Duodenal mucosa (tissue), 2 donors: ENCODE results near the gene ISL2.
A peak's percentile ranks its signal among the peaks of the same experiment; 100 is the strongest.

ENCODE experiments used
- H3K27ac ChIP-seq: one replicate; pipeline ENCODE4 v1.7.0; 2013; ENCODE audit warnings: low read depth, low read length
- H3K27me3 ChIP-seq, 2 donors: one replicate each; pipeline ENCODE4 v1.7.0; 2013; ENCODE audit warnings: low read length in 2 of 2, control low read depth in 1 of 2; ENCODE audit not compliant: insufficient read depth in 2 of 2, control insufficient read depth in 1 of 2
- H3K36me3 ChIP-seq, 2 donors: one replicate each; pipeline ENCODE4 v1.7.0; 2013; ENCODE audit warnings: low read length in 2 of 2, control low read depth in 1 of 2; ENCODE audit not compliant: insufficient read depth in 2 of 2, control insufficient read depth in 1 of 2
- H3K4me1 ChIP-seq, 2 donors: one replicate each; pipeline ENCODE4 v1.7.0; 2013; ENCODE audit warnings: low read length in 2 of 2, control low read depth in 1 of 2; ENCODE audit not compliant: insufficient read depth in 2 of 2, control insufficient read depth in 1 of 2
- H3K4me3 ChIP-seq, 2 donors: one replicate each; pipeline ENCODE4 v1.7.0; 2013; ENCODE audit warnings: low read length in 2 of 2, low read depth in 1 of 2
- H3K9ac ChIP-seq, 2 donors: one replicate each; pipeline ENCODE4 v1.7.0; 2013; ENCODE audit warnings: low read length in 2 of 2, low read depth in 1 of 2
- H3K9me3 ChIP-seq, 2 donors: one replicate each; pipeline ENCODE4 v1.7.0; 2013; ENCODE audit warnings: low read length in 2 of 2, control low read depth in 1 of 2; ENCODE audit not compliant: control insufficient read depth in 1 of 2

ISL2 gene

DNA sequence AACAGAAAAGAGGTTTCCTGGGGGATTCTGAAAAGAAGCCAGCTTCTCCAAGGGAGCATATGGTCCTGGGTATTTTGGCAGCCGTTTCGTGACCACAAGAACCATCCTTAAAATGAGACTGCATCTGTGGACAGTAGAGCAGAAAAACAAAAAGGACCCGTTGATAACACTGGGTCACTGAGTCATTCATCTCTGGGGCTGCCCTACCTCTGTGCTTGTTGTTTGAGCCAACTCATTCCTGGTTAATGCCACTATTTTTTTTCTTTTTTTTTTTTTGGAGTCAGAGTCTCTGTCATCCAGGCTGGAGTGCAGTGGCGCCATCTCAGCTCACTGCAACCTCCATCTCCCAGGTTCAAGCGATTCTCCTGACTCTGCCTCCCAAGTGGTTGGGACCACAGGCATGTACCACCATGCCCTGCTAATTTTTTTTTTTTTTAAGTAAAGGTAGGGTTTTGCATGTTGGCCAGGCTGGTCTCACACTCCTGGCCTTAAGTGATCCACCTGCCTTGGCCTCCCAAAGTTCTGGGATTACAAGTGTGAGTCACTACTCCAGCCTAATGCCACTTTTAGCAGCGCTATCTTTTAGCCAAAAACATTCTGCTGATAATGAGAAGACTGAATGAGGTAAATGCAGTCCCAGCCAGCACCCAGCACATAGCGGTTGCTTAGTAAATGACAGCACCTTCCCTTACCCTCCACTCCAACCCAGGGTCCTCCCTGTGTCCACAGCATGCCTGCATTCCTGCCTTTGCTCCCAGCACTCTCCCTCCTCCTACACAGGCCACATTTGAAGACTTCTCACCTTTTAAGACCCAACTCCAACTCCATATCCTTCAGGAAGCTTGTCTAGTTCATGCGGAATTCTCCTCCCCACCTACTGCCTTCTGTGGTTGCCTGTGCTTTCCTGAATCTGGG, 9.1 kb upstream of the ISL2 start:
- Histone ChIP-seq H3K27me3 (peaks cover 5 to 10% of the 10 kb centered on the region in 2 donors), H3K9ac (no peak overlapping the region), H3K4me1 (no peaks in the 10 kb centered on the region), H3K27ac (no peak overlapping the region), H3K4me3 (no peak overlapping the region), H3K36me3 (no peaks in the 10 kb centered on the region), H3K9me3 (no peaks in the 10 kb centered on the region)

DNA sequence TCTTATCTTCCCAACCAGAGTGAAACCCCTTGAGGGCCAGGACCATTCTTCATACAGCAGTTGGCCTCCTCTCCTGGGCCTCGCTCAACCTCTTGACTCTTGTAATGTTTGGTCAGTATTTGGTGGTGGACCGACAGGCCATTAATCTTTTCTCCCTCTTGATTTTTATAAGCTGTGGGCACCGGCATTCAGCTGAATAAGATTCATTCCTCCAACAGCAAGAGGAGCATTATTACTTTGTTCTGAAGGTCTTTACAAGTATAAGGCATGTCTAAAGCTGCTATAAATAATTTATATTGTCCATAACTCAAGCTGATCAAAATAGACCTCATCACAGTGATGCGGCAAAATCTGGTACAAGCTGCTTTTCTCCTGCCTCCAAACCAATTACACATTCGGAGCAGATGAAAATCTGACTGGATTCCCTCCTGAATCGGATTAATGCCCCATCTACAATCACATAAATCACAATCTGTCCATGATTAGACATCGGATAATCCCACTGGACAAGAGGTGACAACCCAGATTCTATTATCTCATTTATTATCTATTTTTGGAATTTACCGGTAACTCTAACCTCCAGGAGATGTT, 8.4 kb upstream of the ISL2 start:
- Histone ChIP-seq H3K4me3 (no peak overlapping the region), H3K36me3 (no peaks in the 10 kb centered on the region), H3K27ac (no peak overlapping the region), H3K9me3 (no peaks in the 10 kb centered on the region), H3K4me1 (no peaks in the 10 kb centered on the region), H3K9ac (no peak overlapping the region), H3K27me3 (peaks cover 8 to 11% of the 10 kb centered on the region in 2 donors)

DNA sequence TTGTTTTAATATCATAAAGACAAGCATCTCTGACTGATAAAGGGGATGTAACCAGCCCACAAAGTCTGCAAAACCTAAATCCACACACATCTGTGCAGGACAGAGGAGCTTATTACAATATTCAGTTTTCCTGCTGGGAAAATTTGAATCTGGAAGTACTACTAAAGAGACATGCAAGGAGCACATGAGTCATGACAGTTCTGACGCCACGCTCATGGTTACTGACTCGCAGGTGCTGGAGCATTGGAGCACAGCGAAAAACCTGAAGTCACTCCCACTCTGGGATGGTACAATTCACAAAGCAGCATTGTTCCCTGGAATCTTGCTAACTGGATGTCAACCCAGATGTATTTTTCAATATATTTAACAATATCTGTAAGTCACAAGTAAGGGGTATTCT, 7.6 kb upstream of the ISL2 start:
- no peak overlapping the region for H3K4me3 ChIP-seq
- H3K27ac ChIP-seq: no peak overlapping the region
- no peaks in the 10 kb centered on the region for H3K9me3 ChIP-seq
- no peaks in the 10 kb centered on the region for H3K4me1 ChIP-seq
- H3K36me3 ChIP-seq: no peaks in the 10 kb centered on the region
- no peak overlapping the region for H3K9ac ChIP-seq
- peaks cover 16 to 18% of the 10 kb centered on the region in 2 donors for H3K27me3 ChIP-seq

DNA sequence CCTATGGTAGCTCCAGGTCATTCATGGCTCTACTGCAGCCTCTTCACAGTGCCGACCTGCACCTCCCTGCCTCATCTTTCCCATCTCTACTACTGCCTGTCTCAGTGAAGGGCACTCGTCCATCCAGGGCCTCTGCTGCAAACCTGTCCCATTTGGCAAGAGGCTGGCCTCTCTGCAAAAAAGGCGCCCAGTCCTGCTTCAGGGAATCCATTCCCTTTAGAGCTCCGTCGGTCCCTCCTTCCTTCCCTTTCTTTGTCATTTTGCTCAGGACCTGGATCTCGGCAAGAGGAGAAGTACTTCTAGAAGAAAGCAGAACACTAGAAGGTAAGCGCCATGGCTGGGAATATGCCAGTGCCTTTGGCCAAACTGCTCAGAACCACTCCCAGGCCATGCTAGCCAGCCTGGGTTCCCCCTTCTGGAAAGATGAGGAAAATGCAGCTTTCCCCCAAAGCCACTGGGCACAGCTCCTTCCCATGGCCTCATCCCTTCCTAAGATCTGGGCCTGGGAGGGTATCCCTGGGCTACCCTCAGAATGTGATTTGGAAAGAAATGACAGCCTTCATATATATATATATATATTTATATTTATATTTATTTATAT, 6.4 kb upstream of the ISL2 start:
- Histone ChIP-seq H3K4me1 (peaks cover 0 to 2% of the 10 kb centered on the region in 2 donors), H3K9ac (no peak overlapping the region), H3K9me3 (no peaks in the 10 kb centered on the region), H3K4me3 (no peak overlapping the region), H3K36me3 (no peaks in the 10 kb centered on the region), H3K27me3 (peaks cover 25 to 29% of the 10 kb centered on the region in 2 donors), H3K27ac (no peak overlapping the region)

DNA sequence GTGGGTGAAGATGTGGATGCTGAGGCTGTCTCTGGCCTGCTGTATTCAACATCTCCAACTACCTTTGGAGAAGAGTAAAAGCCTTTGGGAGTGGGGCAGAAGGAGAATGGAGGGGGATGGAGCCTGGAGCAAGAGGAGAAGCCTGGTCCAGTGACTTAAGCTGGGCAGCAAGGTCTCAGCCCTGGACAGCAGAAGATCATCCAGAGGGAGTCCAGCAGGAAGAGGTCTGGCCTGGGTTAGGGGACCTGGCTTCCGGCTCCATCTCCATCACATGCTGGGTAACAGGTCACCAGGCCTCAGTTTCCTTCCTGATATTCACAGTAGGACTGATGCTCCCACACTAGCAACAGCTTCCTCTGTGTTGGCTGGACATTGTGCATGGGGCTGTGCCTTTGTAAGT, 3.8 kb upstream of the ISL2 start:
- Histone ChIP-seq H3K4me3 (no peak overlapping the region), H3K27ac (no peak overlapping the region), H3K9ac (no peak overlapping the region), H3K36me3 (no peaks in the 10 kb centered on the region), H3K27me3 (peaks cover 46 to 49% of the 10 kb centered on the region in 2 donors), H3K4me1 (peaks cover 9 to 26% of the 10 kb centered on the region in 2 donors), H3K9me3 (no peaks in the 10 kb centered on the region)

DNA sequence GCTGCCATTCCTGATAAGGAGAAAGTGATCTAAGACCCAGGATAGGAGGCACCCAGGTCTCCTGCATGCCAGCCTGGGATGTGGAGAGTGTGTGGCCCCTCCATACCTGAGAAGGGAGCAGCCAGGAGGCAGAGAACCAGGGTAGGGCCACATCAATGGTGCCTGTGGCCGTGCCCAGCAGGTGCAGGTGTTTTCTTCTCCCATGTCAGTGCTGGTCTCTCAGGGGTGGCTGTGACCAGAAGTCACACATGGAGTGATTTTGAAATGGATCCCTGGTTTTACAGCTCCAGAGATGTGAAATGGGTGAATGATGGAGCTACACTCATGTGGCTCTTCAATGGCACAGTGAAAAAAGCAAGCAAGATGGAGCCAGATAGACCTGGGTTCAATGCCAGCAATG, 3.3 kb upstream of the ISL2 start:
- H3K9ac ChIP-seq: no peak overlapping the region
- H3K27ac ChIP-seq: no peak overlapping the region
- H3K9me3 ChIP-seq: no peaks in the 10 kb centered on the region
- no peaks in the 10 kb centered on the region for H3K36me3 ChIP-seq
- H3K4me1 ChIP-seq: peaks cover 13 to 29% of the 10 kb centered on the region in 2 donors
- peaks cover 48 to 50% of the 10 kb centered on the region in 2 donors for H3K27me3 ChIP-seq
- no peak overlapping the region for H3K4me3 ChIP-seq

DNA sequence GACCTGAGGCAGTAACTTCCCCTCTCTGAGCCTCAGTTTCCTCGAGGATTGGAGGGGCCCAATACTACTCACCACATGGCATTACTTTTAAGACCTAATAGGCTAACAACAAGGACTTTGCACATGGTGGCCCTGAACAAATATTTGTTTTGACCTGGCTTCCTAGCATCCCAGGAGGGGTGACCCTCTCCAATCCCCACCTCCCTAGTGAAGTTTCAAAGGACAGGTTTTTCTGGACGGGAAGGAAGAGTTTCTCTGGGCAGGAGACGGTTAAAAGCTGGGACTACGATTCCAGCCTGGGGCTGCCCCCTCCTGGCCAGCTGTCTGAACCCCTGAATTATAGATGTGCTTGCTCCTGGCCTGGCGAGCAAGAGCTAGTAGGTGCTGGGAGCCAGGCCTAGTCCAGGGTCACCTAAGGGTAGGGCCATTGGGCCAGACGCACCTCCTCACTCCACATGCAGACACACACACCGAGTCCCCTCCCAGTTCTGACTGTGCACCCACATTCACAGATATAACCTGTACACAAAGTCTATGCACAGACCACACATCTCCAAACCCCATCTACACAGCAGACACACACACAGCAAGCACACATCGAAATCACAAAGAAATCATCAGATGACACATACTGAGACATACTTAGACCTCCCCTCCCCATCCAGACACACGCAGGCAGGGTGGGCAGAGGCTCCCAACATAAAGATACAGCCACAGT, 2.7 kb upstream of the ISL2 start:
- Histone ChIP-seq H3K9ac (no peak overlapping the region), H3K4me1 (peaks cover 13 to 34% of the 10 kb centered on the region in 2 donors), H3K36me3 (no peaks in the 10 kb centered on the region), H3K9me3 (no peaks in the 10 kb centered on the region), H3K4me3 (no peak overlapping the region), H3K27ac (no peak overlapping the region), H3K27me3 (peaks cover 54 to 55% of the 10 kb centered on the region in 2 donors)

DNA sequence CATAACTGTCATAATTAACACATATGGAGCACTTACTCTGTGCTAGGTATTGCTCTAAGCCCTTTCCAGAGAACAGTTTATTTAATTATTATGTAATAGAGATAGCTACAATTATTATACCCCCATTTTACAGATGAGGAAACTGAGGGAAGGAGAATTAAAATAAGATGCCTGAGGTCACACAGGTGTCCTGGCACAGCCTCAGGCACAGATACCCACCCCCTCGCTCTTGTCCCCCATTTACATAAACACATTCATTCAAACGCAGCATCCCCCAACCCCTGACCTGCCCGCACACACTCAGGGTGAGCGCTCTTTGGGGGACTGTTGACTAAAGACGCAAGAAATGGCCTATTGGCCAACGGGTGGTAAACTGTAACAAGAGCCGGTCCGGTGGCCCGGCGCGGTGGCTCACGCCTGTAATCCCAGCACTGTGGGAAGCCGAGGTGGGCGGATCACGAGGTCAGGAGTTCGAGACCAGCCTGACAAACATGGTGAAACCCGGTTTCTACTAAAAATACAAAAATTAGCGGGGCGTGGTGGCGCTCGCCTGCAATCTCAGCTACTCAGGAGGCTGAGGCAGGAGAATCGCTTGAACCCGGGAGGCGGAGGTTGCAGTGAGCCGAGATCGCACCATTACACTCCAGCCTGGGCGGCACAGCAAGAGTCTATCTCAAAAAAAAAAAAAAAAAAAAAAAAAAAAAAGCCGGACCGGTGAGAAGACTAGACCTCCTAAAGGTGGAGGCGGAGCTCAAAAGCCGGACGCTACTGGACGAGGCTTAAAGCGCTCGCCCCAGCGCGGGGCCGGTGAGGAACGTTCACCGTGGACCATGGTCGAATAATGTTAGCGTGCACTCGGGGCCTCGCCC, 1.9 kb upstream of the ISL2 start:
- Histone ChIP-seq H3K27ac (no peak overlapping the region), H3K36me3 (no peaks in the 10 kb centered on the region), H3K4me3 (peak overlapping the region in 1 of 2 donors; percentile 62), H3K9me3 (no peaks in the 10 kb centered on the region), H3K27me3 (peaks cover 62 to 63% of the 10 kb centered on the region in 2 donors), H3K9ac (no peak overlapping the region), H3K4me1 (peaks cover 13 to 40% of the 10 kb centered on the region in 2 donors)
